Measurements from ENCODE around the gene CTSL.

- TF ChIP-seq CTCF (conservative IDR thresholded peaks at IDR 0.05 in 1 of 2, IDR thresholded peaks at IDR 0.05 in 1 of 2; ENCODE audit: low read depth in 1 of 2, low read length in 2 of 2) (no peak), EZH2 (IDR thresholded peaks at IDR 0.05; ENCODE audit: low read length, missing control alignments) (no peak)
Measured at GRCh38 chr9:87698069-87698809, 27.7 kb upstream of the CTSL start.

Data from fibroblast of lung (primary cell).